Measurements from ENCODE around the gene PAX2.

Gene PAX2

GRCh38 chr10:100864036-100864885, 118.9 kb downstream of the PAX2 start:
- DNase-seq, result no peak

DNA sequence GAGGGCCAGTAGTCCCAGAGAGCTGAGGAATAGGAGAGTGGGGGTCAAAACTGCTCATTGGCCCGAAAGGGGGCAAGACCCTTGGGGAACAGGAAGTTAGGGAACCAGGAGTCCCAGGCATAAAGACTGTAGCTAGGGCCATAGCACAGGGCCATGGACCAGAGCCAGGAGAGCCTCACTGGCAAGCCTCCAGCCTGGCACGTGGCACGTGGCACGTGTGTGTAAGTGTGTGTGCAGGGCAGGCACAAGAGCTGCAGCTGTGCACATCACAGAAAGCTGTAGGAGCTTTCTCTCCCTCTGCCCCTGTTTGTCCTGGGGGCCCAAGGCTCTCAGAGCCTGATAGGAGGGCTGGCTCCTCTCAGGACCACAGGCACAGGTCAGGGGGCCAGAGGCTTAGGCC, 119.6 kb downstream of the PAX2 start:
- no peak for DNase-seq

DNA sequence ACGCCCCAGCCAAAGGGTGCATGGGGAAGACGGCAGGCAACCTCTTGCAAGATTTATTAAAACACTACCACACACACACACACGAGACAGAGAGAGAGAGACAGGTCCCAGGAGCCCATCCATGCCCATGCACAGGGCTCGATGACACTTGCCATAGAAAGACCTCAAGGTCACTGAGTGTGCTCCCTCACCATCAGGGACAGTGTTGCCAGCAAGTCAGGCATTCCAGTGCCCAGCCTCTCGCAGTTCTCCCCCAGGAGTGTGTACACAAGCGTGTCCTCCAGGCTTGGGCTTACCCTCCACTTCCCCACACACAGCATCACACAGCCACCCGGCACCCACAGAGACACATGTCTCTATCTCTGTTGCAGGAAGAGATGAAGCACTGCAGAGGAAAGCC, 120.6 kb downstream of the PAX2 start:
- DNase-seq, result no peak

- DNase-seq, result no peak
These were observed 121.3 kb downstream of the PAX2 start for GRCh38 chr10:100866575-100867098.

DNA sequence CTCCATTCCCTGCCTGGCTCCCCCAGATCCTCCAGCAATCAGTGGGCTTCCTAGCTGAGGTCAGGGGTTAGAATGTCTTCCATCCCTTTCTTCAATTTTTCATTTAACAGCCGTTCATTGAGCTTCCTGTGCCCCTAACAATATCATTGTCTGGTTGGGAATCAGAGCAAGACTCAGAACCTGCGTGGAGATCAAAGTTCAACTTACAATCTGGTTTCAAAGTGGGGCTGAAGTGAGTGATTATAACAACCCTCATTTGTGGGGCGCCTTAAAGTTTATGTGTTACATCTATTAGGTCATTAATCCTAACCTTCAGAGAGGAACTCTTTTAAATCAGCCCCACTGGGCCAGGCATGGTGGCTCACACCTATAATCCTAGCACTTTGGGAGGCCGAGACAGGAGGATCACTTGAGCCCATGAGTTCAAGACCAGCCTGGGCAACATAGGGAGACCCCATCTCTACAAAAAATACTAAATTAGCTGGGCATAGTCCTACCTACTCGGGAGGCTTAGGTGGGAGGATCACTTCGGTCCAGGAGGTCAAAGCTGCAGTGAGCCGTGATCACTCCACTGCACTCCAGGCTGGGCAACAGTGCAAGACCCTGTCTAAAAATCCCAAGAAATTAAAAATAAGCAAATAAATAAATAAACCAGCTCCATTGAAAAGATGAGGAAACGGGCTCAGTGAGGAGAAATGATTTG, 122.0 kb downstream of the PAX2 start:
- no peak for DNase-seq

DNA sequence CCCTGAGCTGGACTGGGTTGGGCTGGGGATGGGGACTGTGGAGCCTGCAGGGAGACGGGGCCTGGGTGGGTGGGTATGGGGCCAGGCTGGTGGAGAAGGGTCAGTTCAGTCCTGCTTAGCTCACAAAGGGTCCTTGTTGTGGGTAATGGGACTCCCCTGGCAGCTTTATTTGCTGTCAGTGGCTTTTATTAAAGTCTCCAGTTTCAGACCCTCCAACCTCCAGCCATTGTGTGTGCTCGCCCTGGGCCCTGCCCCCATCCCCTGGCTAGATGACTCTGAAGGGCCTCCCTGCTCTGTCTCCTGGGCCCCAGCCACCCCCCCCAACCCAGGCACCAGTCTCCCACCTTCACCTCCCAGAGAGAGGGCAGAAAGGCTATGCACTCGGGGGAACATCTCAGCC, 123.0 kb downstream of the PAX2 start:
- DNase-seq, result no peak

DNA sequence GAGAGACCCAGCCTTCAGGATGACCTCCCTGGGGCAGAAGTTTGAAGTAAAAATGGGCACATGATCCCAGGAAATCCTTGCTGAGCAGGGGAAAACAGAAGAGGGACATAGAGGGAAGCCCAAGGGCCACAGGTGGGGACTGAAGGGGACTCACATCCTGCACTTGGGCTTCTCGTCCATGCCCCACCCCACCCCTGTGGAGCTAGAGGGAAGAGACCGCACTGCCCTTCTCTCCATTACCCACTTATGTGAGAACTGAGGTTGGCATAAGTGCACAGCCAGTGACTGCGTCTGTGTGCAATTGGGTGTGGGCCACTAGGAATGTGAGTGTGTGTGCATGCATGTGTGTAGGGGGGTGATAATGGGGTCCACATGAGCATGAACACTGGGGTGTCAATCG, 124.0 kb downstream of the PAX2 start:
- no peak for DNase-seq

DNA sequence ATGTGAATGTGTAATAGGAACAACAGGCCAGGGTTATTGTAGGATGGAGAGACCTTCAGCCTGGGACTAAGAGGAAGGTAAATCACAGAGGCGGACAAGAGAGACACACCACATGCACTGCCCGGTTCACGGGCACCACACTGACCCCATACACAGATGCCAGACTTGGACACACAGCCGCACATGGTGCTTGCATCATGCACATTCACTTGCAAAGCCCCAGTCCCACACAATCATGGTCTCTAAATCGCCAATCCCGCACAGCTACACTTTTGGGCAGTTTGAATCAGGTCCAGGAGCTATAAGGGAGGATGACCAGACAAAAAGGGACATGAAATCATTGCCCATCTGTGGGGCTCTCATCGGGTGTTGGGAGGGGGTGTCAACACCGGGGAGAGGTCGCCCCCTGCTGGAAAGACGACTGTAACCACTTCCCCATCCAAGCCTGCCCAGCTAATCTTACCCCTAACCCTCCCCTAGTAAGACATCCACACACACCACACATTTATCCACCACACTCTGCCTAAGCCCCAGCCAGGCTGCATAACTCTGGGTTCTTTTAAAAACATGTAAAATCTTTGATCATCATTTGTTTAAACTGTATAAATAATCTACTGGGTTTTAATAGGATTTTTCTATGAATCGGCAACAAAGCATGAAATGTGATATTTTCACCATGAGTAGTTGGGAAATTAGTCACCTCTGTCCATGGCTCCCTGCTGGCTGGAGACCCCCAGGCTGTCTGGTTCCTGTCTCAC, 126.8 kb downstream of the PAX2 start:
- peak; percentile 31 for DNase-seq

DNA sequence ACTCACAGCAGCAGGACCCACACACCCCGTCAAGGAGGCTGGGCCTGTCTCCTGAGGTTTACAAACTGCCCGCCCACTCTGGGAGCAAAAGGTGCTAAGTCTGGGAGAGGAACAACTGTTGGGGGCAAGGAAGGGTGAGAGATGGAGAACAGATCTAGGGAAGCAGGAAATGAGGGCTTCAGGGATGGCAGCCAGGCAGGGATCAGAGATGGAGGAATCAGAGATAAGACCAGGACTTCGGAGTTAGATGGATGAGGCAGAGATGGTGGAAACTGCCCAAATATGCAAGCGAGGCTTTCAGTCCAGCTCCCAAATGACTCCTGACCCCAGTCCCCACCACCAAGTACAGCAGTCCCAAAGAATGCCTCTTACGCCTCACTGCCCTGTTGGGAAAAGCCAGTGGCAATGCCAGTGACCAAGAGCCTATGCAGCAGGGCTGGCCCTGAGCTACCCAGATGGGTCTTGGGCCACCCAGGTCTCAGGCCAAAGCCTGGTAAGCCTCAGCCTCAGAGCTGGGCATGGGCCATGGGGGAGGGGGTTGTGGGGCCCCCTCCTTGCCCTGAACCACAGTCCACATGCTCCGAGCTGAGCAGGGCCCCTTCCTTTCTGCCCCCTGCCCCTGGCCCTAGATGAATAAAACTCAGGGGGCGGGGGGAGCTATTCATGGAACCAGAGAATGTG, 127.9 kb downstream of the PAX2 start:
- no peak for DNase-seq

DNA sequence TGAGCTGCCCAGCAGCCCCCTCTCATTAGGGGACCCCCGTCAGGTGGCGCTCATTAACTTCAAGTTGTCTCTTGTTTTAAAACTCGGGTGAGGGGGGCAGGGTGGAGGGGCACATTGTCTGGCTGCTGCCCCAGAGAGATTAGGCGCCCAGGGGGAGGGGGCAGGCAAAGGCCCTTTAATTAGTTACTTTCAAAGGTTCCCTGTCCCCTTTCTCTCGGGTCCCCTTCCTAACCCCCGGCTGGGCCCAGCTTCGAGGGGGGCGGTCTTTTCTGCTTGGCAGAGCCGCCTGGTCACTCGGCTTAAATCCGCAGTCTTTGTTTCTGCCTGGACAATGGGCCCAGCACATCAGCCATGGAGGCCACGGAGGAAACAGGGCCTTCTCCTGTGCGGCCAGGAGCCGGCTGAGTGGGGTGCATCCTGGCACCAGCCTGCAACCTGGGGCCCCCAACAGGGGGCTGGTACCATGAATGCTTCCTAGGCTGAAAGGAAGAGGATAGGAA, 128.5 kb downstream of the PAX2 start:
- DNase-seq, result no peak

GRCh38 chr10:100874702-100875483, 129.5 kb downstream of the PAX2 start:
- no peak for DNase-seq

DNA sequence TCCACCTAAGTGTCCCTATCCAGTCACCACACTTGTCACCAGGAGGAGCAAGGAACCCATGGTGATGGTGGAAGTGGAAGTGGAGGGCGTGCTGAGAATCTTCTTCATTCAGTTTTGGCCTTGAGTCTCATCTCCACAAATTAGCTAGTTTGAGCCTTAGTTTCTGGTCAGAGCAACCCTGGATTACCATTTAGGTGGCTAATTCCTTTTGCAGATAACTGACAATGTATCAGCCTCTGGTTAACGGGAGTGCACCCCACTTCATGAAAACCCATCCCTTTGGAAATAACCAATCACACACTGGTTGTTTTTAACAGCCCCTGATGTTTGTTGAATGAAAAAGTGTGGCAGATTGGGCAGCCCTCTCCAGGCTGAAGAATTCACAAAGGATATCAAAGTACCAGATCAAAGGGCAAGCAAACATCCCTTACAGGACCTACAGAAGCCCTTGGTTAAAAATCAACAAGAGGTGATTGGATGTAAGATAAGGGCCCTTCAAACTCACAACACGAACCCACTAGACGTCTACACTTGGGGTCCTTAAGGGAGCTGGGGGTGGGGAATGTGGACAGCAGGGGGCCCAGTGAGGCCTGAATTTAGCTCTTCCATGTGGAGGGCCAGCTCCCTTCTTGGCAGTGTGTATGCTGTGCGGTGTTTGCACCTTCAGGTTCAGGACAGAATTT, 130.2 kb downstream of the PAX2 start:
- DNase-seq, result no peak

GRCh38 chr10:100876585-100877460, 131.4 kb downstream of the PAX2 start:
- DNase-seq, result no peak

DNA sequence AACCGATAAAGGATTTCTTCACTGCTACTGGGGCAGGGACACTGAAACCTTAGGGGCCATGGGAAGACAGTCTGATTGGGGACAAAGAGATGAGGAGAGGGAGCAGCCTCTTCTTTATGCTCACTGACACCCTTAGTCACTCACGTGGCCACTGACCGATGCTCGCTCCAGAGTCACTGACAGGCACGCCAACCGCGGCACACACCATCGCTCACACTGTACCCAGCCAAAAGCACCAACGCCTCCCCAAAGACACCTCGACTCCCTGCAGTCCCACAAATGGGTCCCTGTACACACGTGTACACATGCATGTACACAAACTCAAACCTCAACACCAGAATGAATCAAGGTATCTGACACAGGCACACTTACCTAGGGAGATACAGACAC, 132.1 kb downstream of the PAX2 start:
- DNase-seq, result no peak

DNA sequence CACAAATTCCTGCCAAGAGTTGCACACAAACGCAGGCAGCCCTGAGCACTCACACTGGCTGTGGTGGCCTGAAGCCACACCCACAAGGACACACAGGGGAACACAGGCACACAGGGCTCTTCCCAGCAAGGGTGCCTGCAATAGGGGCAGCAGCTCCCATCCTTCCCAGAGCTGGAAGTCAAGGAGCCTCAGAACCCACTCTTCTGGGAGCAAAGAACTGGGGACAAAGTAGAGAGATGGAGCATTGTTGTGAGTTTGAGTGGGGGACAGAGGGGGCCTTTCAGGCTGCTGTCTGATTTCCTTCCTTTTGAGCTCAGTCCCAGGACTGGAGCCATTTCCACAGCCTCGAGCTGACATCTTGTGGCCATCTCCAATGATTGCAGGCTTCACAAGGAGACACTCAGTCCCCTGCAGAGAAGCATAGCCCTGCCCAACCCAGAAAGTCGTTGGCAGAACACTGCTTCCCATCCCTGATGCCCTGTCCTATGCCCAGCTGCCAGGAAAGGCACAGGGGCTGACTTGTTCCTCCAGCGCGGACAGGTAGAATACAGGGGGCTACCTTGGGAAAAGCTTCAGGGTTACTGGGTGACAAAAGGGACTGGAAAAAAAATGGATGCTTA, 133.0 kb downstream of the PAX2 start:
- no peak for DNase-seq
